Bronchial epithelial cell (primary cell): ENCODE results near the gene GOLGA6A. TPM values are rescaled to one million over a fixed set of nuclear protein-coding genes. Genes with fewer than 3 reads are reported as not detected.
A peak's percentile ranks its signal among the peaks of the same experiment; 100 is the strongest.

Experiments
- DNase-seq: peaks from one replicate; pipeline ENCODE4 v3.0.0-alpha.2; 2010; ENCODE audit warnings: low read depth
- FAIRE-seq: peaks from 2 replicates; lab custom pipeline; 2011; peaks lifted over from hg19 to GRCh38; lab: Jason Lieb, UNC
- H3K27me3 ChIP-seq: 2 replicates; pipeline ENCODE4 v1.5.1; 2011; ENCODE audit warnings: low read length; ENCODE audit not compliant: control insufficient read depth, insufficient read depth
- H3K36me3 ChIP-seq: 2 replicates; pipeline ENCODE4 v1.5.1; 2011; ENCODE audit warnings: low read length; ENCODE audit not compliant: control insufficient read depth, insufficient read depth
- H3K4me3 ChIP-seq: 2 replicates; pipeline ENCODE4 v1.5.1; 2011; ENCODE audit warnings: mild to moderate bottlenecking, low read depth, low read length, control low read depth
- CTCF ChIP-seq: IDR thresholded peaks from 2 replicates; pipeline ENCODE4 v1.5.1; 2011; ENCODE audit warnings: mild to moderate bottlenecking, moderate library complexity, low read length, control low read depth, inconsistent platforms; ENCODE audit not compliant: insufficient read depth, severe bottlenecking
- total RNA-seq: library from RNA; depleted of rRNA; stranded (reverse); fragments of >200 nt; gene quantifications from 2 replicates; pipeline ENCODE4 v1.2.1, GENCODE V29; 2014

Gene GOLGA6A
- total RNA-seq, 1 donor from 2014 or later: not detected

- H3K27me3 ChIP-seq: no peaks in the 10 kb centered on the region
- DNase-seq: no peak
- H3K36me3 ChIP-seq: peaks cover 6% of the 10 kb centered on the region
- peak; percentile 60 for FAIRE-seq
- H3K4me3 ChIP-seq: no peak overlapping the region
- TF ChIP-seq CTCF: no peak
Observed at GRCh38 chr15:74041311-74041756, 41.0 kb downstream of the GOLGA6A start.

DNA sequence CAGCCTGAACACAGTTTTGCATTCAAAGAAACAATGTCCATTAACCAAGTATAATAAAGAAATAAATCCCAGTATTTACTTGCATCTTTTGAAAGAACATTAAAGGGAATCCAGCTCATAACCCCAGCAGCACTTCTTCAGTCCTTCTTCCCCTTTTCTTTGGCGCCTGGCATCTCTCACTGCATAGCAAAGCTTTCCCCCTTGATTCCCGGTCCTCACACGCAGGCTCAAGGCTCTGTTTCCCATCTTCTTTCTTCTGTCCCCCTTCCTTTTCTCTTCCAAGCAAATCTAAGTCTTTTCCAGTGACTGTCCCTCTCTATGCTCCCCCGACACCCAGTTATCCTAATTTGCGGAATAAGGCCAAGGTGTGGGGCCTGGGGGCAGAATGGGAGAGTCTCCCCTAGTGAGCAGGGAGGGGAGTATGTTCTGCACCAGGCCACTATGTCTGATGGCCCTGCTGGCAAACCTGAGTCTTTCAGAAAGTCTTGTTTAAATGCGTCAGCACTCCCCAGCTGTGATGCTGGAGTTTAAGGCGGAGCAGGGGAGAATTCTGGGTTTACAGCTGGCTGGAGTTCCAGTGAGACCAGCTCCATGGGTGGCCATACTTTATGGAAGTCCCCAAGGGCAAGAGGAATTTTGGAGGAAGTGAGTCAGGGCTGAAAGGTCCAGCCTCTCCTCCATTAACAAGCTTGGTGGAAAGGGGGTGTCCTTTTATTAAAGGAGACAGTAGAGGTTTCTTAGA is 42.1 kb downstream of the GOLGA6A start:
- TF ChIP-seq CTCF: no peak
- peaks cover 8% of the 10 kb centered on the region for H3K36me3 ChIP-seq
- H3K4me3 ChIP-seq: no peak overlapping the region
- FAIRE-seq (no peak), DNase-seq (peak; percentile 27)
- H3K27me3 ChIP-seq: no peaks in the 10 kb centered on the region

DNA sequence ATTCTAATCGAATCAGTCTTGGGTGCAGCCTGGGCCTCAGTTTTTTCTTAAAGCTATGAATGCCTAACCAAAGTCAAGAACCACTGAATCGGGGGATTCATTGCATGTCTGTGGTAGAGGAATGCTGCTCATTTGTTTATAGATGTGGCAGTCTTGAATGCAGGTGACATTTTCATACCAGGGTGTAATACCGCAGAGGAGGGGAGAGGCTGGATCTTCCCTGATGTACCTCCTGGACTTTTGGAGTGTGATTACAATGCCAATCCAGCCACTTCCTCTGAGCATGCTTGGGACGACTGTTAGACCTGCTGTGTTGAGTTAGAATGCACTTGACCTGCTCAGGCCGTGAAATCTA is 42.7 kb downstream of the GOLGA6A start:
- H3K27me3 ChIP-seq: no peaks in the 10 kb centered on the region
- DNase-seq: no peak
- TF ChIP-seq CTCF: no peak
- peaks cover 12% of the 10 kb centered on the region for H3K36me3 ChIP-seq
- FAIRE-seq: no peak
- no peak overlapping the region for H3K4me3 ChIP-seq

- Histone ChIP-seq H3K4me3 (no peak overlapping the region), H3K27me3 (no peaks in the 10 kb centered on the region), H3K36me3 (peaks cover 16% of the 10 kb centered on the region)
- FAIRE-seq (no peak), DNase-seq (peak; percentile 47)
- TF ChIP-seq CTCF: no peak
Observed at GRCh38 chr15:74038707-74039655, 43.4 kb downstream of the GOLGA6A start.

- no peak for TF ChIP-seq CTCF
- Histone ChIP-seq H3K4me3 (no peak overlapping the region), H3K27me3 (no peaks in the 10 kb centered on the region), H3K36me3 (peaks cover 21% of the 10 kb centered on the region)
- DNase-seq (no peak), FAIRE-seq (no peak)
Observed at GRCh38 chr15:74037171-74038117, 44.9 kb downstream of the GOLGA6A start.
